ENCODE data around the gene SLC13A1.
"Not testable (repeated sequence)": the region's sequence is repeated elsewhere in the genome, so short reads cannot be mapped to it uniquely, and the experiment has no call there.

SLC13A1 gene

GRCh38 chr7:123126691-123127090, 73.1 kb downstream of the SLC13A1 start:
- no peak for DNase-seq (ENCODE audit: low read depth)

DNA sequence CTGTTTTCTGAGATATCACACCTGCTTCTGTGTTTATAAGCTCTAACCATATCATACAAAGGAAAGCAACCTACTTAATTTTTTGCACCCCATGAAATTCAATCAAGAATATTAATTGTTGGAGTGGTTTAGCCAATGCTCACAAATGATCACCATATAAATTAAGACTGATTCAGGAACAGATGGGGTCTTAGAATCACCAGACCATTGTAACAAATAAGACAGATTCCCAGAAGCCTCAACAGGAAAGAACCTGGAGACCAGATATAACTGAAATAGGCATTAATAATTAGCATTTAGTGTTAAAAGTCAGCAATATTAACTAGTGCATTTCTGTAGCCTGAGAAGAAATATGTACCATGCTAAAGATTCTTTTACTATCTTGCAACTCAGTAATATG, 73.6 kb downstream of the SLC13A1 start:
- DNase-seq (ENCODE audit: low read depth), result no peak

DNA sequence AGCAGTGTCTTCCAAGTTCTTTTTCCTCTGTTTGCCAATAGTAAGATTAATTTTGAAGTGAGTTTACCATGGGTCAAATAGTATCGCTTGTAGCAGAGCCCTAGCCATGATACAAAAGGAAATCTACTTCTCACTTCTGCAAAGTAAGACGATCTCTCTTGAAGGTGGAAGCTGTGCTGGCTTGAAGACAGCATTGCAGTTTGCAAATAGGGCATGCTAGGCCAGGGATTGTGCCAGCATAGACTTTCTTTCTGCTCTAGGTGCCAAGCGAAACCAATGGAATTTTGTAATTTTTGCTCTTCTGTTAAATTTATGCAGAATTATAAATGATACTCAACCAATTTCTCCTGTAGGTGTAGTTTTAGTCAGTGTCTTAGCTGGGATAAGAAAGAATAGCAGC, 74.5 kb downstream of the SLC13A1 start:
- DNase-seq (ENCODE audit: low read depth), result no peak

- no peak for DNase-seq (ENCODE audit: low read depth)
Observed at GRCh38 chr7:123122916-123123315, 76.9 kb downstream of the SLC13A1 start.

- no peak for DNase-seq (ENCODE audit: low read depth)
Observed at GRCh38 chr7:123120286-123120685, 79.5 kb downstream of the SLC13A1 start.

- no peak for DNase-seq (ENCODE audit: low read depth)
Observed at GRCh38 chr7:123115331-123115730, 84.4 kb downstream of the SLC13A1 start.

- DNase-seq (ENCODE audit: low read depth), result no peak
Observed at GRCh38 chr7:123114288-123114687, 85.5 kb downstream of the SLC13A1 start.

GRCh38 chr7:123112833-123113232, 86.9 kb downstream of the SLC13A1 start:
- DNase-seq (ENCODE audit: low read depth), result no peak

DNA sequence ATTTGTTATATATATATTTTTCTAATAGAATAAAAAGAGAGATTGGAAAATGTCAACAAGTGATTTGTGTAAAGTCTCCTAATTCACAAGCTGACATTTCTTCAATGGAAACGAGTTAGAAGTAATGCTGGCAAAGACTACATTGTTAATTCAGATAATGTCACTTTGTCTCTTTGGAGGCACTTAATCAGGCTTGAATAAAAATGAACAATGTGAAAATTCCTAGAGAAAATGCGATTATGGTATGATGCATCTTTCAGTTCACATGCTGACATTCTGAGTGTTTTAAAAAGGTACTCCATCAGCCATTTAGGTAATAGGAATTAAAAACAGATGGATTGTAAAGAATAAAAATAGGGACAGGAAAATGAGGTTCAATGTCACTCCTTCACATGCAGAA, 100.1 kb downstream of the SLC13A1 start:
- DNase-seq (ENCODE audit: low read depth), result no peak

- DNase-seq (ENCODE audit: low read depth), result no peak
Observed at GRCh38 chr7:123096976-123097375, 102.8 kb downstream of the SLC13A1 start.

DNA sequence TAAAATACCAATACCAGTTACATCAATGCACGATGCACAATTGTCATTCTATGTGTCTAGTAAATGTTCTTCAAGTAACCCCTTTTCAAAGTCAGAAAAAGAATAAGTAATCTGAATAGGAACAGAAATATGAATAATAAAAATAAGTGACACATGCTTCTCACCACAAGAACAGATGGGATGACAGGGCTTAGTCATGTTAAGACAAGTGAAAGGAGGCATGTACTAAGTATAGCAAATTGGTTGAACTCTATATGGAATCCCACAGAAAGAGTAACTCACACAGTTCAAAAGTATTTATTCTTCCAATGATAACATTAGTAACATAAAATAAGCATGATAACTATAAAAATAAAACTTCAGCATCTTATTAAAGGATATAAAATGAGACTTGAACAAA, 103.3 kb downstream of the SLC13A1 start:
- no peak for DNase-seq (ENCODE audit: low read depth)

- DNase-seq (ENCODE audit: low read depth), result no peak
Observed at GRCh38 chr7:123090456-123090855, 109.3 kb downstream of the SLC13A1 start.

- DNase-seq (ENCODE audit: low read depth), result not testable (repeated sequence)
Observed at GRCh38 chr7:123086910-123087309, 112.9 kb downstream of the SLC13A1 start.

- not testable (repeated sequence) for DNase-seq (ENCODE audit: low read depth)
Observed at GRCh38 chr7:123084861-123085260, 114.9 kb downstream of the SLC13A1 start.

DNA sequence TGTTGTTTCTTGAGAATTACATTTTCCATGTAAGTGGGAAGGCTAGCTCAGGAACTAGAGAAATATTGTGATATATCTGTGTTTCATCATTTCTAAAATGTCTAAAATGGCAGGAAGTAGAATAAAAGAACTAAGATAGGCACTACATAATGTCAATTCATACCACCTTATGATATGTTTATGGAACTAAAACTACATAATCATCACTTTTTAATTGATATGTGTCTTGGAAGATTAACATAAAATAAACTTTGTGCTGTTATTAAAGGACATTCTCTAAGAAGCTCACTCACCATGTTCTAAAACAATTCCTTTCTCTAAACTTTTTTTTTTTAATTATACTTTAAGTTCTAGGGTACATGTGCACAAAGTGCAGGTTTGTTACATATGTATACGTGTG, 120.7 kb downstream of the SLC13A1 start:
- DNase-seq (ENCODE audit: low read depth), result no peak

GRCh38 chr7:123075838-123076467, 123.8 kb downstream of the SLC13A1 start:
- DNase-seq (ENCODE audit: low read depth), result no peak

- no peak for DNase-seq (ENCODE audit: low read depth)
Observed at GRCh38 chr7:123070702-123071286, 129.0 kb downstream of the SLC13A1 start.

- DNase-seq (ENCODE audit: low read depth), result no peak
Observed at GRCh38 chr7:123067814-123068213, 132.0 kb downstream of the SLC13A1 start.

Measured in stimulated activated CD4-positive, alpha-beta T cell treated with anti-CD3 and anti-CD28 coated beads, Interleukin-2, amount 100 ng/mL, for 4 hours (primary cell).